Measurements from ENCODE around the gene SPIN2A. TPM values are rescaled to one million over a fixed set of nuclear protein-coding genes. Genes with fewer than 3 reads are reported as not detected.
"Not testable (repeated sequence)": the region's sequence is repeated elsewhere in the genome, so short reads cannot be mapped to it uniquely, and the experiment has no call there.

SPIN2A gene
- total RNA-seq: under 1 TPM; 0.34 to 0.44 TPM

DNA sequence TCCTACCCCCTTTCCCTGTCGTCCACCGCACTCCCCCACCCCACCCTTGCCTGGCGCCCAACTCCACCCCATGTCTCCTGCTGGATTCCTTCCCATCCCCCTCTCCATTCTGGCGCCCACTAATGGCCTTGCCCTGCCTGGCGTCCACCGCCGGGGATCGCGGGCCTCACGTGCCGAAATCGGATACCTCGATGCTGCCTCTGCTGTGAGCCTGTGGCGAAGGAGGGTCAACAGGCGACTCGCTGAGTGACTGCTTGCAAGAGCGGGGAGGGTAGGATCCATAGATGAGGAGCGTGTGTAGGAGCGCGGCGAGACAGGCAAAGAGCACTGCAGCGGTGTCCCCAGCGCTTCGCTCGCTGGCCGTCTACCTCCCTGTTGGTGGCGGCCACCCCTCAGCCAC is at the start of gene SPIN2A:
Gene SPIN2A, minus strand, starts transcription at position 325 of the 400 bp plus-strand sequence. CDS start 800 bp downstream, outside the sequence.
- POLR2A ChIA-PET, CTCF ChIA-PET: not testable (repeated sequence)

DNA sequence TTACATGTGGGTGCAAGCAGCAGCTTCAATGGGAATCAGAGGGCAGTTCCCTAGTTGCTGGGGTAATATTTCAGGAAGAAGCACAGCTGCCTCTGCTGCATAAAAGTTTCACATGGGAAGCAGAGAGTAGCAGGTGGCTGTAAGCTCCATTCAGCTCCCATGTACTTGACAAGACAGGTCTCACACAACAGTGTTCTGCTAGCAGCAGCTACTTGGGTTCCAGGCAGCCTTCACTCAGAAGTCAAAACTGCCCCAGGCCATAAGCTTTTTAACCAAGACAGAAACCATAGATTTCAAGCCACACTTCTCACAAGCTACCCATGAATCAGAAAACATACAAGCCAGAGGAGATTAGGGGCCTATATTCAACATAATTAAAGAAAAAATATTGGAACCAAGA is 41.4 kb upstream of the SPIN2A start:
- CTCF ChIA-PET: no interaction called here

DNA sequence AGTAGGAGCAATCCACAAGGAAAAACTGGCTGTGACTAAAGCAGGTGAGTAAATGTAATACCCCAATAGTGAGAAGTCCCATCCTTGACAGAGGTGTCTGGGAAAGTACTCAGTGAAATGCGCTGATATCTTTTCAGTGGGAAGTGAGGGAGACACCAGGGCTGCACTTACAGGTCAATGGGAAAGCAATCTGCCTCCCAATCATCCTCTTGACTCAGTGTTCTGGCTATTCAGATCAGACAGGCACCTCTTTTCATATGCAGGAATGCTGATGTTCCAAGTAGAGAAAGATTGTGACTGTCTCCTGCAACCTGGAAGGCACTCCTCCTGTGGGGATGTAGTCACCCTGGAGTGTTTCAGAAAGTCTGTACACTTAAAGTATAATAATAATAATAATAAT is 39.9 kb upstream of the SPIN2A start:
- ChIA-PET POLR2A (no interaction called here), CTCF (no interaction called here)

More for the DNA sequence above, 41.4 kb upstream of the SPIN2A start:
- POLR2A ChIA-PET: no interaction called here

DNA sequence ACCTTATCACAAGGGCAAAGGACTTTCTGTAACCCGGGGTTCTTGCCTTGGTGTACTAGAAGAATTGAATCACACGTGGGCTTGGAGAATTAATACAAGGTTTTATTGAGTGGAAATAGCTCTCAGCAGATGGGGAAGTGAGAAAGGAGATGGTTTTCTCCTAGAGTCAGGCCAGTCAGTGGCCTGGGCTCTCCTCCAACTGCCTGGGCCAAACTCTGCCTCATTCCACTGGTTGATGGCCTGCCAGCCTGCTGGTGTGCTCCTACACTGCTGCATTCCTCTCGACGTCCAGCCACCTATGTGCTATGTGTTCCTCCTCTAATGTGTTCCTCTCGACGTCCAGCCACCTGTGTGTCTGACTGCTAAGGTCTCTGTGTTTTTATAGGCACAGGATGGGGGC is 35.3 kb upstream of the SPIN2A start:
- ChIA-PET POLR2A (no interaction called here), CTCF (no interaction called here)

DNA sequence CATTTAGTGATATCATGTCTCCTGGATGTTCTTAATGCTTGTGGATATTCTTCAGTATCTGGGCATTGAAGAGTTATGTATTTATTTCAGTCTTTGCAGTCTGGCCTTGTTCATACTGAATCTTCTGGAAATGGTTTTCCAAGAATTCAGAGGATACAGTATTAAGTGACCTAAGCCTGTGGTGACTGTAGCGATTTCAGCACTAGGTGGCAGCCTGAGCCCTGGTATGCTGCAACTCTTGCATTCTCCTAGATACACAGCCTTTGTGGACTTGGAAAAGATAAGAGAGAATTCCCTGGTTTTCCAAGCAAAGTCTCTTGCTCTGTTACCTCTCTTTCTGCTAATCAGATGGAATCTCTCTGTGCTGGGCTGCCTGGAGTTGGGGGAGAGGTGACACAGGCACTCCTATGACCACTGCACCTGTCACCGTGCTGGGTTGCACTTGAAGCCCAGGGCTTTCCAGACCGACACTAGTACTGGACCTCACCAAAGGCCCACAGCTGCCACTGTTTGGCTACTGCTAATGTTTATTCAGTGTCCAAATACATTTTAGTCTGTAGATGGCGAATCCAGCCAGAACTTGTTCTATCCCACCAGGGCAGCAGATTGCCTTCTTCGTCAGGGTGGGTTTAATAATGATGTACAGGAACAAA is 19.3 kb upstream of the SPIN2A start:
- POLR2A ChIA-PET: no interaction called here
- CTCF ChIA-PET: no interaction called here

DNA sequence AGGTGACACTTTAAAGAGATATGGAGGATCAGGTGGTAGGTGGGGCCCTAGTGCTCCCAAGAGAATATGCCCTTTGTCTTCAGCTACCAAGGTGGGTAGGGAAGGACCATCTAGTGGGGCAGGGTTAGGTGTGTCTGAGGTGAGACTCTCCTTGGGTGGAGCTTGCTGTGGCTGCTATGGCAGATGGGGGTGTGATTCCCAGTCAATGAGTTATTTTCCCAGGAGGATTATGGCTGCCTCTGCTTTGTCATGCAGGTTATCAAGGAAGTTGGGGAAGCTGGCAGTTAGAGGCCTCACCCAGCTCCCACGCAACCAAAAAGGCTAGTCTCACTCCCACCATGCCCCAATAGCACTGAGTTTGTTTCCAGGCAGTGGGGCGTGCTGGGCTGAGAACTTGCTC is 18.0 kb upstream of the SPIN2A start:
- ChIA-PET CTCF (no interaction called here), POLR2A (no interaction called here)

DNA sequence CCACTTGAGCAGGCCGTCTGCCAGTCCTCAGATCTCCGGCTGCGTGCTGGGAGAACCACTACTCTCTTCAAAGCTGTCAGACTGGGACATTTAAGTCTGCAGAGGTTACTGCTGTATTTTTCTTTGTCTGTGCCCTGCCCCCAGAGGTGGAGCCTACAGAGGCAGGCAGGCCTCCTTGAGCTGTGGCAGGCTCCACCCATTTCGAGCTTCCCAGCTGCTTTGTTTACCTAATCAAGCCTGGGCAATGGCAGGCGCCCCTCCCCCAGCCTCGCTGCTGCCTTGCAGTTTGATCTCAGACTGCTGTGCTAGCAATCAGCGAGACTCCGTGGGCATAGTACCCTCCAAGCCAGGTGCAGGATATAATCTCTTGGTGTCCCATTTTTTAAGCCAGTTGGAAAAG is 15.0 kb upstream of the SPIN2A start:
- POLR2A ChIA-PET, CTCF ChIA-PET: not testable (repeated sequence)

DNA sequence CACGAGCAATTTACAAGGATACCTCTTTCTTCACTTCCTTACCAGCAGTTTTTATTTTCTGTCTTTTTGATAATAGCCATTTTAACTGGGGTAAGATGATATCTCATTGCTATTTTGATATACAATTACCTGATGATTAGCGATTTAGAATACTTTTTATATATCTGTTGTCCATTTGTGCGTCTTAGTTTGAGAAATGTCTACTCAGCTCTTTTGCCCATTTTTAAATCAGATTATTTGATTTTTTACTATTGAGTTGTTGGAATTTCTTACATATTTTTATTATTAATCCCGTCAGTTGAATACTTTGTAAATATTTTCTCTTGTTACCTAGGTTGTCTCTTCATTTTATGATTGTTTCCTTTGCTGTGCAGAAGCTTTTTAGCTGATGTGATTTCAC is 1.5 kb upstream of the SPIN2A start:
- ChIA-PET CTCF (no interaction called here), POLR2A (no interaction called here)

DNA sequence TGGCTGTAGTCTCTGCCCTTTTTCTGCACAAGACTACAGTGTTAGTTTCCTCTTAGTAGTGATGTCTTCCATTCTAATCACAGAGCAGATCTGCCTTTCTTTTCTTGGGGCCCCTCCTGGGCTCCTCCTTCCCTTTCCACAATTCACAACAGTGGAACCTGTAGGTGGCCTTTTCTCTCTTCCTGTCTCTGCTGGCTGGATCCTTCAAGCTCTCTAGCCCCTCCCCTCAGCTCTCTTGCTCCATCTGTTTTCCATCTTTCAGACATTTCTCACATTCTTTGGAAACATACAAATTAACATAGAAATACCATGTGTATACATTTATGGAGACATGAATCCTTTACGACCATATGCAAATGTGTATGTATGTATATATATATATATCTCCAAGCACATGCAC is 304 bp upstream of the SPIN2A start:
- CTCF ChIA-PET: no interaction called here
- POLR2A ChIA-PET: no interaction called here

DNA sequence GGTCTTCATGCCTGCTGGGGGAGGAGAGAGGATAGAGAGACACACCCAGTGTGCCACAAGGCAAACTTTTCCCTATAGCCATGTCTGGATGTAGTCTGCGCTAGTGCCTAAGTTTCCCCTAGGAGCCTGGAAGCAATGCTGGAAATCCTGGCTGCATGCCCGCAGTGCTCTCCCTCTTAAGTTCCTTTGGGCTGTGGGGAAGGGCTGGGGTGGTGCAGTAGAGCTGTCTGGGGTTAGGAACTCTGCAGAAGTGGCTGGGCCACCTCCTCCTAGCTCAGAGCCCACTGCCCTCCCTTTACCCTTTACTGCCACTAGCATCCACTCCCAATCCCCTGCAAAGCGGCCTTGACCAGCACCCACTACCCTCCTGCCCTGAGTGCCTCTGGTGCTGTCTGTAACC is 608 bp downstream of the SPIN2A start:
- POLR2A ChIA-PET, CTCF ChIA-PET: not testable (repeated sequence)

DNA sequence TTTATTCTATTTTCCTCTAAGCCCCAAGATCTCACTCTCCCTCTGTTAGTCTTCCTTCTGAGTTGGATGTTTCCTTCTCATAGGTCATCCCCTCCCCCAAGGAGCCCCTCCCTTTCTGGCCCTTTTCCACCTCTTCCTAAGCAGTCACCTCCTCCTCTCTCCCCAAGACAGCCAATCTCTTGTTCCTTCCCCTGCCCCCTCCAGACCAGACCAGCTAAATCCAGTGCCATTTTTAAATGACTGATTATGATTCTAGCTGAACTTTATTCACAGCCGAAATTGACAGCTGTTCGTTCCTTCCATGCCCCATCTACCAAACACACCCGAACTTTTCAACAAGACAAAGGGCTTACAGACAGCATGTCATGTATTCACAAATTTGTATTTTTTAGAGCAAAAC is 1.9 kb downstream of the SPIN2A start:
- ChIA-PET POLR2A (no interaction called here), CTCF (no interaction called here)

DNA sequence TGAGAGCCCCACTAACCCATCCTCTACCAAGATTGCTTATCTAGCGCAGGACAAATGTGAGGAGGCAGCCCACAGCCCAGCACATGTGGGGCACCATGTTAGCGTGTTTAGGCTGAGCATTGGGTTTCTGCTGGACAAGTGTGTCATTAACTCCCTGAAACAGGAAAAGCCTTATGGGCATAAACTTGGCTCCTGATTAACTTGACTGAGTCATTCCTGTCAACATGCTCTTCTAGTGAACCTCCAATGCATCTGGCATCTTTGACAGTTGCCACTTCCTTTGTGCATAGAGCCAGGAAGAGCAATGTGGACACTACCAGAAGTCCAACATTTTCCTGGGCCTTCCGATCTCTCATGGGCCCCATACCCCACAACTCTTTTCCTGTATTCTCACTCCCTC is 2.5 kb downstream of the SPIN2A start:
- CTCF ChIA-PET: no interaction called here
- POLR2A ChIA-PET: no interaction called here

DNA sequence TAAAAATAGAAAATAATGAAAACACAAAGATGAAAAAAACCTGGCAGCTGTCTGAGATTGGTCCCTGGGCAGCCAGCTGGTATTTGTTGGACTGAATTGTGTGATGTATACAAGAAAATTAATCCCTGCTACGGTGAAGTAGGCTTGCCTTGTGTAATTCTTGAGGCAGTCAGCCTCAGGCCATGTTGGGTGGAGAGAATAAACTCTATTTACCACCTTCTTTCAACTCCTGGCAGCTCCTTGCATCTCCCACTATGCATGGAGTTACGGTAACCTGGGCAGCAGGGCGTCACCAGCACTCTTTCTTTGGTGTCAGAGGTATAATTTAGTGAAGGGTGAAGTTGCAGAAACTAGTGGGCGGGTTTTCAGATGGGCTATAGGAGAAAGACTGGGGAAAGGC is 3.5 kb downstream of the SPIN2A start:
- ChIA-PET POLR2A (no interaction called here), CTCF (no interaction called here)

DNA sequence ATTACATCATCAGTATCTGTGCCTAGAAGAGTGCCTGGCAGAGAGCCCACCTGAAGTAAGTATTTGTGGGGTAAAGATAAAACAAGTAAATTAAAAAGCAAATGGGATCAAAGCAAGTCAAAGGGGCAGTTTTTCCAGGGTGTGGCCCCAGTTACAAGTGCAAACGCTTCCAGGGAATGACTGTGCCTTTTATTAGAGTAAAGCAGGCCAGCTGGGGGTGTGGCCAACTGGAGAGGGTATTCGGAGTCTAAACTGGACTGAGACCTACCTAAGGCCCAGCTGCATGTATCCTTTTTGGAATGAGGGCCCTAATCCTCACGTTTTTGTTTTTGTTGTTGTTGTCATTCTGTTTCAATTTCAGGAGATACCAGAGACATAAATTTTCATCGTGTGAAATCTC is 3.9 kb downstream of the SPIN2A start:
- POLR2A ChIA-PET, CTCF ChIA-PET: not testable (repeated sequence)

DNA sequence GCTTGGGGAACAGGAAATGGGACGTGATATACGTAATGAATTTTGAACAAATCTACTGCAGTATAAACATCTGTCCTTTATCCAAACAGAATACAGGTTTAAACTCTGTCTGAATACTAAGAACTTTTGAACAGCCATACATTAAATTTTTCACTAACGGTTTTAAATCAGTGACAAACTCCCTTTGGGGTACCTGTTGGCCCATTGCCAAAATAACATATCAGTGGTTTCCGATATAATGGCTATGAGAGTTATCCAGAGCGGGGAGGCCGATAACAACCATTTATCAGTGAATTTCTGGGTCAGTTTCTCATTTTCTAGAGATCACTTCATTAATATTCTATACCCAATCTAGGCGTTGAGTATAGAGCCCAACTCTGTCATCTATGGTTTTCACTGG is 5.2 kb downstream of the SPIN2A start:
- CTCF ChIA-PET: no interaction called here

DNA sequence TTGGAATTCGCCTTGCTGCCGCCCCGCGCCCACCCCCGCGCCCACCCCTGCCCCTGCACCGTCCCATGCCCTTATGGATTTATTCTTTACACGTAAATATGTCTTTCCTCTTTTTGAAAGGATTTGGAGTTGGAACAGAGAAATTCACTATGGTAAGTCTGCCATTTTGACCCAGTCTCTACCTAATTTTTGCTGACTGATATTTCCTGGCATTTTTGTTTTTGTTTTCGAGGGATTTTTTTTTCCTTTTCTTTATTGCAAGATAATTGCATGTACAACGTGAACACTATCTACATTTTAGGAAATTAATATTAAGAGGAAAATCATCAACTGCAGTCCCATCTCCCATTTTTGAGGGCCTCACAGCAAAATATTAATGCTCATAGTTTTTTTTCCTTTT is 15.4 kb downstream of the SPIN2A start:
- CTCF ChIA-PET: interaction anchor here (1.1 kb wide), 1 partner anchor 106 kb away, joined by 3 read pairs; no protein-coding TSS in a partner anchor

More for the DNA sequence above, 5.2 kb downstream of the SPIN2A start:
- POLR2A ChIA-PET: no interaction called here

DNA sequence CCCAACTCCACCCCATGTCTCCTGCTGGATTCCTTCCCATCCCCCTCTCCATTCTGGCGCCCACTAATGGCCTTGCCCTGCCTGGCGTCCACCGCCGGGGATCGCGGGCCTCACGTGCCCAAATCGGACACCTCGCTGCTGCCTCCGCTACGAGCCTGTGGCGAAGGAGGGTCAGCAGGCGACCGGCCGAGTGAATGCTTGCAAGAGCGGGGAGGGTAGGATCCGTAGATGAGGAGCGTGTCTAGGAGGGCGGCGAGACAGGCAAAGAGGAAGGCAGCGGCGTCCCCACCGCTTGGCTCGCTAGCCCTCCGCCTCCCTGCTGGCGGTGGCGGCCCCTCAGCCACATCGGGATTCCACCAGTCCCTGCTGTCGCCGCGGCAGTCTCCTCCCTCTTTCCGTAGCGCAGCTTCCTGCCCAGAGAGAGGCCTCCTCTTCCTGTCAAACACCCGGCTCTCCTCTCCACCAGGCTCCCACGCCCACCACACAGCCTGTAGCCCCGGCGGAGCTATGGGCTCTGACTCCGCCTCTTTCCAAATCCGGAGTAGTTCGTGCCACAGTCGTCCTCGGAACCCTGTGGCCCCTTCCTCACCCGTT is 15.9 kb downstream of the SPIN2A start, which contains the start of gene SPIN2B:
Gene SPIN2B, minus strand, starts transcription at position 387 of the 594 bp plus-strand sequence.
- POLR2A ChIA-PET: interaction anchor here (0.5 kb wide), 1 partner anchor 472 kb away, joined by 3 read pairs; no protein-coding TSS in a partner anchor
- CTCF ChIA-PET: interaction anchor here (1.1 kb wide), 1 partner anchor 107 kb away, joined by 3 read pairs; no protein-coding TSS in a partner anchor

More for the DNA sequence above, 15.4 kb downstream of the SPIN2A start:
- POLR2A ChIA-PET: interaction anchor here (0.5 kb wide), 1 partner anchor 471 kb away, joined by 3 read pairs; no protein-coding TSS in a partner anchor

DNA sequence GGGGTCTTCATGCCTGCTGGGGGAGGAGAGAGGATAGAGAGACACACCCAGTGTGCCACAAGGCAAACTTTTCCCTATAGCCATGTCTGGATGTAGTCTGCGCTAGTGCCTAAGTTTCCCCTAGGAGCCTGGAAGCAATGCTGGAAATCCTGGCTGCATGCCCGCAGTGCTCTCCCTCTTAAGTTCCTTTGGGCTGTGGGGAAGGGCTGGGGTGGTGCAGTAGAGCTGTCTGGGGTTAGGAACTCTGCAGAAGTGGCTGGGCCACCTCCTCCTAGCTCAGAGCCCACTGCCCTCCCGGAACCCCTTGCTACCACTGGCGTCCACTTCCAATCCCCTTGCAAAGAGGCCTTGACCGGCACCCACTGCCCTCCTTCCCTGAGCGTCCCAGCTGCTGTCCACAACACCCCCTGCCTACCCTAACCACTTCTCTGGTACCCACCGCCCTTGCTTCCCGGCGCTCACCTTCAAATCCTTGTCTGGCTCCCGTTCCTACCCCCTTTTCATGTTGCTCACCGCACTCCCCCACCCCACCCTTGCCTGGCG is 16.5 kb downstream of the SPIN2A start:
- CTCF ChIA-PET: interaction anchor here (1.1 kb wide), 1 partner anchor 107 kb away, joined by 3 read pairs; no protein-coding TSS in a partner anchor
- POLR2A ChIA-PET: not testable (repeated sequence)

DNA sequence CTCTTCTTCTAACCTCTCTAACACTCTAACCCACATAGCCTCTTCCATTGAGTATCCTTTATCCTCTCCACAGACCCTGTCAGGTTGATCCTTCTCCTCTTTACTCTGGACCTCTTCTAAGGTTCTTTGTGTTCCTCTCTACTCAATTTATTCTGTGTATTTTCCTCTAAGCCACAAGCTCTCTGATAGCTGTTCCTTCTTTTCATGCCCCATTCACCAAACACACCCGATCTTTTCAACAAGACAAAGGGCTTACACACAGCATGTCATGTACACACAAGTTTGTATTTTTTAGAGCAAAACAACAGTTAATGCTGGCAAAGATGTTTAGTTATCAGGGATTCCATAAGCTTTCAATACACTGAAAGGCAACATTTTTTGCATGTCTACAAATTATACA is 17.8 kb downstream of the SPIN2A start:
- POLR2A ChIA-PET: no interaction called here
- CTCF ChIA-PET: no interaction called here

DNA sequence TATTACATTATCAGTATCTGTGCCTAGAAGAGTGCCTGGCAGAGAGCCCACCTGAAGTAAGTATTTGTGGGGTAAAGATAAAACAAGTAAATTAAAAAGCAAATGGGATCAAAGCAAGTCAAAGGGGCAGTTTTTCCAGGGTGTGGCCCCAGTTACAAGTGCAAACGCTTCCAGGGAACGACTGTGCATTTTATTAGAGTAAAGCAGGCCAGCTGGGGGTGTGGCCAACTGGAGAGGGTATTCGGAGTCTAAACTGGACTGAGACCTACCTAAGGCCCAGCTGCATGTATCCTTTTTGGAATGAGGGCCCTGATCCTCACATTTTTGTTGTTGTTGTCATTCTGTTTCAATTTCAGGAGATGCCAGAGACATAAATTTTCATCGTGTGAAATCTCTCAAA is 19.6 kb downstream of the SPIN2A start:
- CTCF ChIA-PET, POLR2A ChIA-PET: not testable (repeated sequence)

DNA sequence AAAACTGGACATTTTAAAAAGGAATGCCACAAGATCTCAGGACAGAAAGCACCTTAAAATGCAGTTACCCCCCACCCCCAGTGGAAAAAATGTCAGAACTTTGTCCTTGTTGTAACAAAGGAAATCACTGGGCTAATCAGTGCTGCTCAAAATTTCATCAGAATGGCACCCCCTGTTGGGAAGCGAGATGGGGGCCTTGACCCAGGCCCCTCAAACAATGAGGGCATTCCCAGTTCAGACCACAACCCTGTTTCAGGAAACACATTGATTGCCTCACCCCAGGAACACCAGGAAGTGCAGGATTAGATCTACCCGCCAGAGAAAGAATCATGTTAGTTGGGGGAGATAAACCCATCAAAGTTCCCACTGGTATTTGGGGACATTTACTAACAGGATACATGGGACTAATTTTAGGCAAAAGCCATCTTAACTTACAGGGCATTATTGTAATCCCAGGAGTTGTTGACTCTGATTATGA is 32.2 kb downstream of the SPIN2A start:
- ChIA-PET POLR2A (no interaction called here), CTCF (no interaction called here)
